Peyer's patch (tissue), 4 donors: ENCODE results near the gene TCP10L.

Experiments used
- CTCF ChIP-seq, 6 experiments: fragments of 450-650 bp in 4 of 6; fragments of 200-600 bp in 2 of 6; sonication (generic) in 1 of 6; IDR thresholded peaks; one replicate each; pipeline ENCODE4 v1.5.1; 2017 to 2019; ENCODE audit warnings: antibody characterized with exemption in 6 of 6, mild to moderate bottlenecking in 3 of 6, moderate library complexity in 1 of 6
- POLR2A ChIP-seq, 2 donors: fragments of 450-650 bp; IDR thresholded peaks; one replicate each; pipeline ENCODE4 v1.5.1; 2017; ENCODE audit warnings: antibody characterized with exemption in 2 of 2, mild to moderate bottlenecking in 2 of 2, moderate library complexity in 2 of 2

DNA sequence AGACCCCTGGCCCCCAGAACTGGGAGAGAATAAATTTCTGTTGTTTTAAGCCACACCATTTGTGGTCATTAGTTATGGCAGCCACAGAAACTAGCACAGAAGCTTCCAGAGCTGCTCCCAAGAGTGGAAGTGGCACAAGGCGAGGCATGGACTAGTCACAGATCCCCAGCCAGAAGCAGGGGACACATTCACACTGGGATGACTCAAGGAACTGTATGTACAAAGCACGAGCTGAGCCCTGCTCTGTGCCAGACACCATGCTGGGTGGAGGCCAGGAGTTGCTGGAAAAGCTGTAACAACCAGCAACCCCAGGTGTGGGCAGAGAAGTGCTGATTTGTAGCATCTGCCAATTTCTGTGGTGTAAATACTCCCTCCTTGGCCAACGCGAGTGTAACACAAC is 55.6 kb downstream of the TCP10L start:
- TF ChIP-seq CTCF (IDR thresholded peaks at IDR 0.05) = no peak
- TF ChIP-seq POLR2A (IDR thresholded peaks at IDR 0.05) = no peak
